ENCODE results near the gene NOSIP.

Gene NOSIP

DNA sequence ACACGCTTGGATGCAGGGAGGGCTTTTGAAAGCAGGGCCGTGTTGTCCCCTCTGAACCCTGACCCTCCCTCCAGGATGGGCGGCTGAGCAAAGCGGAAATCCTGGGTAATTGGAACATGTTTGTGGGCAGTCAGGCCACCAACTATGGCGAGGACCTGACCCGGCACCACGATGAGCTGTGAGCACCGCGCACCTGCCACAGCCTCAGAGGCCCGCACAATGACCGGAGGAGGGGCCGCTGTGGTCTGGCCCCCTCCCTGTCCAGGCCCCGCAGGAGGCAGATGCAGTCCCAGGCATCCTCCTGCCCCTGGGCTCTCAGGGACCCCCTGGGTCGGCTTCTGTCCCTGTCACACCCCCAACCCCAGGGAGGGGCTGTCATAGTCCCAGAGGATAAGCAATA, 37.3 kb downstream of the NOSIP start:
- no peak for DNase-seq

DNA sequence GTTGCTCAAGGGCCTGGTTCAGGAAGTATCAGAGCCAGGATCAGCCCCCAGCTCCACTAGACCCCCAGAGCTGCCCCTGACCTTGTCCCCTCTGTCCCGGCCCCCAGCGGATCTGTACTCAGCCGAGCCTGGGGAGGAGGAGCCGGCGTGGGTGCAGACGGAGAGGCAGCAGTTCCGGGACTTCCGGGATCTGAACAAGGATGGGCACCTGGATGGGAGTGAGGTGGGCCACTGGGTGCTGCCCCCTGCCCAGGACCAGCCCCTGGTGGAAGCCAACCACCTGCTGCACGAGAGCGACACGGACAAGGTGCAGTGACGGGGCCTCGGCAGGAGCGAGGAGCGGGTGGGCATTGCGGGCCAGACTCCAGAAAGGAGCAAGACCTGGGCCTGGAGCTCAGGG, 37.9 kb downstream of the NOSIP start:
- DNase-seq: no peak

DNA sequence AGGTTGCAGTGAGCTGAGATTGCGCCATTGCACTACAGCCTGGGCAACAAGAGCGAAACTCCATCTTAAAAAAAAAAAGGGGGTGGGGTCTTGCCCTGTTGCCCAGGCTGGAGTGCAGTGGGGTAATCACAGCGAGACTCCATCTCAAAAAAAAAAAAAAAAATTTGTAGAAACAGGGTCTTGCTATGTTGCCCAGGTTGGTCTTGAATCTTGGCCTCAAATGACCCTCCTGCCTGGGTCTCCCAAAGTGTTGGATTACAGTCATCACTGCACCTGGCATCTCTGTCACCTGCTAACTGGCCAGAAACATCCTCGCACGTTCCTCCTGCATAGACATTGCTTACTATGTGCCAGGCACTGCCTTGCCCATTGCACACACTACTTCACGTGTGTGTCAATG, 38.4 kb downstream of the NOSIP start:
- DNase-seq: no peak

DNA sequence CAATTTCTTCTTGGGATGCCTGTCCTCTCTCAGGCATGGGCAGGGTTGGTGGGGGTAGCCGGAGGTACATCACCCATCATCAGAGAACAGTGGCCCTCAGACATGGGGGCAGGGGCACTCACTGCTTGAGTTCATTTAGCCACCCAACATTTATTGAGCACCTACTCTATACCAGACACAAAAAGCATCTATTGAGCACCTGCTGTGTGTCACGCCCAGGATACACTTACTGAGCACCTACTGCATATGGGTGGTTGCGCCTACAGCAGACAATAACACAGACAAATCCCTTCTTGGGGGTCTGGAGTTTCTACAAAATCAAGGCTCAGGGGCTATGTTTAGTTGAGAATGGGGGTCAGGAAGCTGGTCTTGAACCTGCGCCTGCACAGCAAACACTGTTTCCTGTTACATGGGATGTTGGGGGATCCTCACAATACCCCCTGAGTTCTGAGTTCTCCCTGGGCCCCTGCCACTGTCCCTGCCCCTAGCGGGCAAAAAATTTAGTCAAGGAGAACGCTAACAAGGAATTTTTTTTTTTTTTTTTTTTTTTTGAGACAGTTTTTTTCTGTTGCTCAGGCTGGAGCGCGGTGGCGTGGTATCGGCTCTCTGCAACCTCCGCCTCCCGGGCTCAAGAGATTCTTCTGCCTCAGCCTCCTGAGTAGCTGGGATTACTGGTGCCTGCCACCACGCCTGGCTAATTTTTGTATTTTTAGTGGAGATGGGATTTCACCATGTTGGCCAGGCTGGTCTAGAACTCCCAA, 41.0 kb downstream of the NOSIP start:
- no peak for DNase-seq

DNA sequence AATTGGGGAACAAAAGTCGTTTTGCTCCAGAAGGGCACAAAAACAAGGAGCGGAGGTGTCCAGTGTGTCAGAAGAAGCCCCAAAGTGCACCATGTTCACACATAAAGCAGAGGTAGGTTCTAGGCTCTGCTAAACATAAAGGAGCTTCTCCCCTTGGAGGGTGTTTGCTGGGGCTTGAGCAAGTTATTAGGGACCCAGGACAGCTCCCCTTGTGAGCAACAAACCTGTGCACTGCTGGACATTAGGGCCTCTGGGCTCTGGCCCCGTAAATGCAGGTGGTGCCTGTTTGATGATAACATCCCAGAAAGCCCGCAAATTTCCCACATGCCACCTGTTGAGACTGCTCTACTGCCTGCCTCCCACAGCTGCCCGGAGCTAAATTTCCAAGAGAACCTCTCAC, 41.7 kb downstream of the NOSIP start:
- no peak for DNase-seq

DNA sequence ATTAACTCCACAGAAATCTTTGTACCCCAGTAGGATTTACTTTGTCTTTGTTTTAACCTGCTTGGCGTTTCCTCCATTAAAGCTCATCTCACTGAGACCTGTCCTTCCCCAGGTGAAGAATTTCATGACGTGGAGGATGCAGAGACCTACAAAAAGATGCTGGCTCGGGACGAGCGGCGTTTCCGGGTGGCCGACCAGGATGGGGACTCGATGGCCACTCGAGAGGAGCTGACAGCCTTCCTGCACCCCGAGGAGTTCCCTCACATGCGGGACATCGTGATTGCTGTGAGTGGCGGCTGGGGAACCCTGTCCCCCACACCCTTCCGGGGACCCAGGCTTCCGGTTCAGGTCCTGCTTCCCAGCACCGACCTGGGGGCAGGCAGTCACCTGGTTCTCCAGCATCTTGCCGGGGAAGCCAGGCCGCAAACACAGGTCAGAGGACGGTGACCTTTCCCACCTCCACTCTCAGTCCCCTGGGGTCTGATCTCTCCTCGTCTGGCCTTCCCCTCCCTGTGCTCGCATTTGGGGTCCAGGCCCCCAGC, 43.4 kb downstream of the NOSIP start:
- DNase-seq: no peak

DNA sequence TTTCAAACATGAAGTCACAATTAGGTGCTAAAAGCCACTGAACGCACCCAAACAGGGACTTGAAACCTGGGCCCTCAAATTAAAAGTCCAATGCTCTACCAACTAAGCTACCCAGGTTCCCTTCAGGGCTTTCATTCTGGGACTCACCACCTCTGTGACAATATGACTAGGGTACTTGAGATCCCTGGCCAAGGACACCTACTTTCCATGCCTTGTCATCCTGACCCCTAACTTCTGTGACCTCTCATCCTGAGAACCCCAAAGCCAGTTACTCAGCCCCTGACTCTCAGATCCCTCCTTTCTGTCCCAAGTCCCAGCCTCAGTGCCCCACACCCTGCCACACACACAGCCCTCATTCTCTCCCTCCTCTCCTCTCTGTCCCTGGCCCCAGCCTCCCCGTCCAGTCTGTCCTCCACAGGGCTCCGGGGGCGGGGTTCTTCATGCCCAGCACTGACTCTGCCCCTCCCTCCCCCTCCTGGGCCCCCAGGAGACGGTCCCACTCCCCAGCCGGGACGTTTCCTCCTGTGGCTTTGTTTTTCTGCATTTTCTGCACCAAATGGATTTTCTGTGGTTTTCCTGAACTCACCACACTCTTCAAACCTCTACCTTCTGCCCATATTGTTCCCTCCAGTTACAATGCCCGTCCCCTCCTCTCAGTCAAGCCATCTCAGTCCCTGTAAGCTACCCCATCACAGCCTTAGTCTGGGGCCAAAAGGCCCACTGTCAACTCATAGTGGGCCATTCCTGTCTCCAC, 45.5 kb downstream of the NOSIP start:
- no peak for DNase-seq

DNA sequence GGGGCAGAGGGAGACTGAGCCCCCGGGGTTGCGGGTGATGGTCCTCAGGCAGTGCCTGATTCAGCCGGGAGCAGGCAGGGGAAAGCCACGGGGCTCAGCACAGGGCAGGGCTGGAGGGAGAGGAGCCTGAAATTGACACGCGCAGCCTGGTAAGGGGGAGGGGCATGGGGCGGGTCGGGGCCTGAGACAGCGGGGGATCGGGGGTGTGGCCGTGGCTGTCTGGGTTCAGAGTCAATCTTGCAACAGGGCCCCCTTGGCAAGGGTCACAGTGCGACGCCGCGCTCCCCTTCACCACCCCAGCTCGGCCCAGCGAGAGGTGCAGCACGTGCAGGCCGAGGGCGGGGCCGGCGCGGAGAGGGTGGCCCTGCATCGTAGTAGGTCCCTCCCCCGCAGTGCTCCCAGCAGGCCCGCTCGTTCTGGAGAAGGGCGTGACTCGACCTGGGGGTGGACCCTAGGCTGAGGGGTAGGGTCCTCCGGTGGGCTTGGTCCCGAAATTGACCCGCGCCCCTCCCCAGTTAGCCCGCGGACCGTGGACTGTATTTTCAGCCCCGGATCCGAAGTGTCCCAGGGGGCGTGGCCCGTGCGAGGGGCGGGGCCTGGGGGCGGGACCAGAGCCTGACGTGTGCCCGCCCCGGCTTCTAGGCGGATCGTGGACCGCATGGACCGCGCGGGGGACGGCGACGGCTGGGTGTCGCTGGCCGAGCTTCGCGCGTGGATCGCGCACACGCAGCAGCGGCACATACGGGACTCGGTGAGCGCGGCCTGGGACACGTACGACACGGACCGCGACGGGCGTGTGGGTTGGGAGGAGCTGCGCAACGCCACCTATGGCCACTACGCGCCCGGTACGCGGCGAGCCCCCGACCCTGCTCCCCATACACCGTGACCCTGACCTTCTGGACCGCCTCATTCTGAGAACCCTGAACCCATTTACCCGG, 46.5 kb downstream of the NOSIP start:
- DNase-seq: no peak

DNA sequence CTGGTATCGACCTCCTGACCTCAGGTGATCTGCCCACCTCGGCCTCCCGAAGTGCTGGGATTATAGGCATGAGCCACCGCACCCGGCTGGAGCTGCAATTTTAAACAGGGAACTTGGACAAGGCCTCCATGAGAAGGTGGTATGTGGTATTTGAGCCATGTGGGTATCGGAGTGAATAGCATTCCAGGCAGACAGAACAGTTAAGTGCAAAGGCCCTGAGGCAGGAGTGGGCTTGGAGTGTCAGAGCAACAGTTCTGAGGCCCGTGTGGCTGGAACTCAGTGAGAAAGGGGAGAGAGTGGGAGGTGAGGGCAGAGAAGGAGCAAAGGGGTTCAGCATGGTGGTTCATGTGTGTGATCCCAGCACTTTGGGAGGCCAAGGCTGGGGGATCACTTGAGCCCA, 49.6 kb downstream of the NOSIP start:
- no peak for DNase-seq

DNA sequence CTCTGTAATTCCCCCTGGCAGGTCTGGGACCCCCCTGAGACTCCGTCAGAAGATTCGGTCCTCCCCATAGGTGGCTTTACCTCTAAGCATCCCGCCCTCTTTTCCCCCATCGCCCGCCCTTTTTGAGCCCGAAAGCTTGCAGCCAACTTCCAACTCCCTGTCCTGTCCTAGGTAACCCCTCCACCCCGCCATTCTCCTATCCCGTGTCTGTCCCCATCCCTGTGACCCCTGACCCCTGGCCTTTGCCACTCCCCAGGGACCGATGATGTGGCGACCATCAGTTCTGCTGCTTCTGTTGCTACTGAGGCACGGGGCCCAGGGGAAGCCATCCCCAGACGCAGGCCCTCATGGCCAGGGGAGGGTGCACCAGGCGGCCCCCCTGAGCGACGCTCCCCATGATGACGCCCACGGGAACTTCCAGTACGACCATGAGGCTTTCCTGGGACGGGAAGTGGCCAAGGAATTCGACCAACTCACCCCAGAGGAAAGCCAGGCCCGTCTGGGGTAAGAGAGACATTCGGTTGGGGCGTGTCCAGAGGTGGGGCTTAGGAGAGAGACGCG, 52.1 kb downstream of the NOSIP start:
- no peak for DNase-seq

DNA sequence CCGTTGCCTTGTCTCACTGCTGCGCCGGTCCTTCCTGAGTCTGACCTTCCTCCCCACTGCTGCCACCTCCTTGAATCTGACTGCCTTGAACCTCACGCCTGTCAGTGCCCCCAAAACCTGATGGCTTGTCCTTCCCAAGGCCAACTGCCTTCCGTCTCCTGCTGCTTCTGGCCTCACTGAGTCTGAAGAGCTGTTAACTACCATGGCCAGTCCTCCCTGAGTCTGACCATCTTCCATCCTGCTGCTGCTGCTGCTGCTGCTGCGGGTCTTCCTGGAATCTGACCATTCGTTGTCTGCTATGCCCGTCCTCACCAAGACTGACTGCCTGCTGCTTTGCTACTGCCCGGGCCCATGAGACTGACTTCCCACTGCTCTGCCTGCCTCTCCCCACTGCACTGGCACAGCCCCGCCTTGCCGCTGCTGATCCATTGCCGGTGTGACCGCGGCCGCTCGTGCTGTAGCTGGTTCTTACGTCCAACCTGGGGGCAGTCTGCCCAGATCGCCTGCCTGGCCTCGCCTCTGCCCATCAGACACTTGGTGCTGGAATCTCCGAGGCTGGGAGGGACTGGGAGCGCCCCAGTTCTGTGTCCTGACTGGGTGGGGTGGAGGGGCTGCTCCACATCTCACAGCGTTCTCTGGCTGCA, 55.4 kb downstream of the NOSIP start:
- no peak for DNase-seq

DNA sequence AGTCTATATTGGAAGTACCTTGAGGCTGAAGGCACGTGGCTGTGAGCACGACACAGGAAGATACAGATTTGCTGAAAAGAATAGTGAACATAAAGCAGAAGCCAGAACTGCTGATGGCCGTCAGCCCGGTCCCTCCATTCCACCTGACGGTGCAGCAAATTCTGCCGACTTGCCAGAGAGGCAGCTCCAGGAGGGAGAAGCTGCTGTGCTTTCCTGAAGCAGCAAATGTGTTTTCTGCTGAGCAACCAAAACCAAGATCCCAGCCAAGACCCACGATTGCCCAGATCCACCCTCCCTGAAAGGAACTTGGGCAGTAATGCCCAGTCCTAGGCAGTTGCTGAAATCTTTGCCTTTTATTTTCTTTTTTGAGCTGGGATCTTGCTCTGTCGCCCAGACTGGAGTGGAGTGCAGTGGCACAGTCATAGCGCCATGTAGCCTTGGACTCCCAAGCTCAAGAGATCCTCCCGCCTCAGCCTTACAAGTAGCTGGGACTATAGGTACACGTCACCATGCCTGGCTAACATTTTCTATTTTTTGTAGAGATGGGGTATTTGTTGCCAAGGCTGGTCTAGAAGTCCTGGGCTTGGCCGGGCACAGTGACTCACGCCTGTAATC, 59.5 kb downstream of the NOSIP start:
- no peak for DNase-seq

DNA sequence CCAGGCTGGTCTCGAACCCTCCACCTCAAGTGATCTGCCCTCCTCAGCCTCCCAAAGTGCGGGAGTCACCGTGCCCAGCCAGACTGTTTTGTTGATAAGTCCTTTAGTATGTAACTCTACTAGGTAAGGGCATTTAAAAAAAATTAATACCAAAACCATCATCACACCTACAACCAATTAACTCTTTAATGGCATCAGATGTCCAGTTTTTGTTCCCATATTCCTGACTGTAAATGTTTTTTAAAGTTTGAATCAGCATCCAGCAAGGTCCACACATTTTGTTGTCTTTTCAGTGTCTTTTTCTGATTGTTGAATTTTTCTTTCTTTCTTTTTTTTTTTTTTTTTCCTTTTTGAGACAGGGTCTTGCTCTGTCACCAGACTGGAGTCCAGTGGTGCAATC, 62.3 kb downstream of the NOSIP start:
- DNase-seq: no peak

DNA sequence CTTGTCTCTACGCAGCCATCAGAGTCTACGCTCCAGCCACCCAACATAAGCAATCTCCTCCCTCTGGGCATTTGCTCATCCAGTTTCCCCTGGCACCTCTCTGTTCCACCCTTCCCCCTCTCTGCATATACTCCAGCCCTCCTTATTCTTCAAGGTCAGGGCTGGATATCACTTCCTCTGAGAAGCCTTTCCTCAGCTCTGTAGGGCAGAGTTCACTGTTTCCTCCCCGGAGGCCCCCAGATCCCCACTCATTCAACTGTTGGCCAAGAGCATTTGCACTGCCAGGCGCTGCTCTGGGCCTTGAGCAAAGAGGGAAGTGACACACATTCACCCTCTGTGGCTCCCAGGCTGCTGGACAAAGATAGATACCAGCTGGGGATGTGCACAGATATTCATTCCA, 64.6 kb downstream of the NOSIP start:
- DNase-seq: no peak

DNA sequence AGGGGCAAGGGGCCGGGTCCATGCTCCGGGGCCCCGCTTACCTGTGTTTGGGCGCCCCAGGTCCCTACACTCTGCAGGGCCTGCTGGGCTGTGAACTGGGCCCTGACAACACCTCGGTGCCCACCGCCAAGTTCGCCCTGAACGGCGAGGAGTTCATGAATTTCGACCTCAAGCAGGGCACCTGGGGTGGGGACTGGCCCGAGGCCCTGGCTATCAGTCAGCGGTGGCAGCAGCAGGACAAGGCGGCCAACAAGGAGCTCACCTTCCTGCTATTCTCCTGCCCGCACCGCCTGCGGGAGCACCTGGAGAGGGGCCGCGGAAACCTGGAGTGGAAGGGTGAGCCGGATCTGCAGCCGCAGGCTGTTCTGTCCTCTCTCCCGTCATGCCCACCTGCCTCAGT, 66.2 kb downstream of the NOSIP start:
- DNase-seq: no peak

DNA sequence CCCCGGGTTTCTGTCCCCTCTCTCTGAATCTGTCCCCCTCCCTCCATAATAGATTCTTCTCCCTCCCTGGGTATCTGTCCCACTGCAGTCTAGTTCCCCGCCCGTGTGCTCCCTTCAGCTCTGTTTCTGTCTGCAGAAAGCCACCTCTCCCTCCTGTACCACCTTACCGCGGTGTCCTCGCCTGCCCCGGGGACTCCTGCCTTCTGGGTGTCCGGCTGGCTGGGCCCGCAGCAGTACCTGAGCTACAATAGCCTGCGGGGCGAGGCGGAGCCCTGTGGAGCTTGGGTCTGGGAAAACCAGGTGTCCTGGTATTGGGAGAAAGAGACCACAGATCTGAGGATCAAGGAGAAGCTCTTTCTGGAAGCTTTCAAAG, 66.6 kb downstream of the NOSIP start:
- no peak for DNase-seq

DNA sequence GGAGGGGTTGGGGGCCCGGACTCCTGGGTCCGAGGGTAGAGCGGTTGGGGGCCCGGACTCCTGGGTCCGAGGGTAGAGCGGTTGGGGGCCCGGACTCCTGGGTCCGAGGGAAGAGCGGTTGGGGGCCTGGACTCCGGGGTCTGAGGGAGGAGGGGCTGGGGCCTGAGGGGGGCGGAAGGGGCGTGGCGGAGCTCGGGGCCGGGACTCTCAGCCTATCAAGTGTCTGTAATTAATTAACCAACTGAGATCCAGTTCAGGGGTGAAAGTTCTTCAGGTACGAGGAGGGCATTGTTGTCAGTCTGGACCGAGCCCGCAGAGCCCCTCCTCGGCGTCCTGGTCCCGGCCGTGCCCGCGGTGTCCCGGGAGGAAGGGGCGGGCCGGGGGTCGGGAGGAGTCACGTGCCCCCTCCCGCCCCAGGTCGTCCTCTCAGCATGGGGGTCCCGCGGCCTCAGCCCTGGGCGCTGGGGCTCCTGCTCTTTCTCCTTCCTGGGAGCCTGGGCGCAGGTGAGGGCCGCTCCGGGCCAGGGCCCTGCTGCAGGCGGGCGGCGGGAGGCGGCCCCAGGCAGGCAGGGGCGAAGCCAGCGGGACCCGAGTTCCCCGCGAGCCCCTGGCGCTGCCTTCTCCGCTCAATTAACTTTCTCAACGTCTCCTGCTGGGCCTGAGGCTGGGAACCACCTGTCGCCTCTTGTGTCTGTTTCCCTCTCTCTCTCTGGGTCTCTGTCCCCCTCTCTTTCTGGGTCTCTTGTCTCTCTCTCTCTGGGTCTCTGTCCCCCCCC, 67.2 kb downstream of the NOSIP start:
- peak; percentile 62 for DNase-seq

DNA sequence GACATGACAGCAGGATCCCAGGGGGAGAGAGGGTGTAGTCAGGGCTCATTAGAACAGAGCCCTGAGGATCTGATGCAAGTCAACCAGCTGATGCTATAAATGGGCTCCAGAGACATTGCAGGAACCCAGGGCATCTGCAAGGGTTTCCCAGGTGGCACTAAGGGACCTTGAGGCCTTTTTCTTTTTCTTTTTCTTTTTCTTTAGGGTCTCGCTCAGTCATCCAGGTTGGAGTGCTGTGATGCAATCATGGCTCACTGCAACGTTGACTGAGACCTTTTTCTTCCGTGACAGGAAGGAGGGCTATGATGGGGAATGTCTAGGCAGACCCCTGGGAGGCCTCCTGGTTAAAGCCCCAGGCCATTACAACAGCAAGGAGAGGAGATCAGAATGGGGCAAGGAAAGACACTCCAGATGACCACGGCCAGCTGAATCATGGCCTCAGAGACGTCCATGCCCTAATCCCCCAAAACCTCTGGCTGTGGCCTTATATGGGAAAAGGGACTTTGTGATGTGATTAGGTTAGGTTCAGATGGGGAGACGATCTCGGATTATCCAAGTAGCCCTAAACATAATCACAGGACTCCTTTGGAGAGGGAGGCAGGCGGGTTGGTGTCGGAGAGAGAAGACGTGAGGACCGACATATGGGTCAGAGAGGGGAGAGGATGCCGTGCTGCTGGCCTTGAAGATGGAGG, 72.4 kb downstream of the NOSIP start:
- DNase-seq: no peak

DNA sequence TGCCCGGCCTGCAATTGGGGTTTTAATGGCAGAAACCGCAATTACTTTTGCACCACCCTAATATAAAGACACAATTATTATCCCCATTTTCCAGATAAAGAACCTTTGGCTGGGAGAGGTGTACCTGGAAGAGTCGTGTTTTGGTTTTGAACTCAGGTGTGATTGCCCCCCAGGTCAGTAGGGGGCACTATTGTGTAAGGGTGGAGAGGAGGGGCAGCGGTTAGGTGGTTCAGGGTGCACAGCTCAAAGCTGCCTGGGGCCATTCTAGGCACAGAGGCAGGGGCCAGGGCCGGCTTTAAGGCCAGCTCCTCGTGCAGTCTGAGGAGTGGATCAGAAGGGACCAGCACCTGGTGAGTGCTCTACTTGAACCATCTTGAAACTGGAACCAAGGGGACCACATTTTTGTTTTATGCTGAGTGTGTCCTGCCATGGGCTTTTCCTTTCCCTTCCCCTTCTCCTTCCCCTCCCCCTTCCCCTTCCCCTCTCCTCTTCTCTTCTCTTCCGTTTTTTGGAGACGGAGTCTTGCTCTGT, 73.7 kb downstream of the NOSIP start:
- no peak for DNase-seq
